HCT116 (cell line): ENCODE data around the gene MTOR. TPM values are rescaled to one million over a fixed set of nuclear protein-coding genes. Genes with fewer than 3 reads are reported as not detected.

Experiments
- CBX3 ChIP-seq: IDR thresholded peaks from 2 replicates; pipeline ENCODE4 v1.6.1; 2012; ENCODE audit warnings: low read depth
- EGR1 ChIP-seq: IDR thresholded peaks from 2 replicates; pipeline ENCODE4 v1.6.1; 2012; ENCODE audit warnings: low read depth
- REST ChIP-seq: IDR thresholded peaks from 2 replicates; pipeline ENCODE4 v1.6.1; 2012; ENCODE audit warnings: low read depth
- YY1 ChIP-seq: IDR thresholded peaks from 2 replicates; pipeline ENCODE4 v1.6.1; 2011; ENCODE audit warnings: low read length, low read depth, moderate library complexity, mild to moderate bottlenecking; ENCODE audit not compliant: insufficient replicate concordance; ENCODE audit errors: extremely low read depth
- total RNA-seq: library from RNA; stranded (reverse); gene quantifications from one replicate; pipeline ENCODE4 v1.2.1, GENCODE V29; 2021; ENCODE audit not compliant: unreplicated experiment
- TF ChIP-seq, protein P1 (sequence below): IDR thresholded peaks from 2 replicates; pipeline ENCODE4 v1.6.1; 2011; ENCODE audit warnings: mild to moderate bottlenecking, low read length, moderate library complexity; ENCODE audit not compliant: insufficient replicate concordance; ENCODE audit errors: extremely low read depth
- TF ChIP-seq, protein P2 (sequence below), 3 experiments: fragments of 200-600 bp in 1 of 3; sonication (generic) in 1 of 3; IDR thresholded peaks in 2 of 3; conservative IDR thresholded peaks in 1 of 3; 2 replicates each; pipeline ENCODE4 v1.5.1; 2012 to 2017; ENCODE audit warnings: low read depth in 2 of 3, low read length in 2 of 3, antibody characterized with exemption in 1 of 3, borderline replicate concordance in 1 of 3, control low read depth in 1 of 3, mild to moderate bottlenecking in 1 of 3, mixed read lengths in 1 of 3, mixed run types in 1 of 3, moderate library complexity in 1 of 3; ENCODE audit not compliant: insufficient read depth in 1 of 3

Gene MTOR
- total RNA-seq, 1 experiment from 2014 or later, result 42.2 TPM

DNA sequence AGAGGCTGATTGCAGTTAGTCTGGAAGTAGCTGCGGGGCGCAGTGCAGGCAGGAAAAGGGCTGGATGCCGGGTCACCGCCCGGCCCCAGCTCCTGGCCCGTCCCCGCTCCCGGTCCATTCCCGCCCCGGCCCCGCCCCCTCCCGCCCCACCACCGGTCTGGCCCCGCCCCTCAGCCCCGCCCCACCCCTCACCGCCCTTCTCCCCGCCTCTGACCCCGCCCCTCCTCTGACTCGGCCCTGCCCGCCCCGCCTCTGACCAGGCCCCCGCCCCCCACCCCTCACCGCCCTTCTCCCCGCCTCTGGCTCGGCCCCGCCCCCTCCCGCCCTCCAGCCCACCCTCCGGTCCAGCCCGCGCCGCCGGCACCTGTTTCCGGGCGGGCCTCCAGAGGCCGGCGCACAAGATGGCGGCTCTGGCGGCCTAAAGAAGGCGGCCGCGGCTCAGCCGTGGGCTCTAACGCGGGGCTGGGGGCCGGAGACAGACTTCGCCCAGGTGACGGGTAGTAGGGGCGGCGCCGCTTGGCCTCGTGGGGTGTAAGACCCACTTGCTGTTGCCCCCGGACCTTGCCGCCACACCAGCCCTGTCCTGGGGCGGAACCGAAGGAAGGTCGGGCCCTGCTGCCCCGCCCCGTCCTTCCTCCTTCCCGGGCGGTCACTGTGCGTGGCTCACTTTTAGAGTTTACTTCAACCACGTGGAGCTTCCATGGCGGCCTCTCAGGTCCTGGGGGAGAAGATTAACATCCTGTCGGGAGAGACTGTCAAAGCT is 10.7 kb upstream of the MTOR start, which contains the start of gene UBIAD1 (continued):
- TF ChIP-seq, protein P1, sequence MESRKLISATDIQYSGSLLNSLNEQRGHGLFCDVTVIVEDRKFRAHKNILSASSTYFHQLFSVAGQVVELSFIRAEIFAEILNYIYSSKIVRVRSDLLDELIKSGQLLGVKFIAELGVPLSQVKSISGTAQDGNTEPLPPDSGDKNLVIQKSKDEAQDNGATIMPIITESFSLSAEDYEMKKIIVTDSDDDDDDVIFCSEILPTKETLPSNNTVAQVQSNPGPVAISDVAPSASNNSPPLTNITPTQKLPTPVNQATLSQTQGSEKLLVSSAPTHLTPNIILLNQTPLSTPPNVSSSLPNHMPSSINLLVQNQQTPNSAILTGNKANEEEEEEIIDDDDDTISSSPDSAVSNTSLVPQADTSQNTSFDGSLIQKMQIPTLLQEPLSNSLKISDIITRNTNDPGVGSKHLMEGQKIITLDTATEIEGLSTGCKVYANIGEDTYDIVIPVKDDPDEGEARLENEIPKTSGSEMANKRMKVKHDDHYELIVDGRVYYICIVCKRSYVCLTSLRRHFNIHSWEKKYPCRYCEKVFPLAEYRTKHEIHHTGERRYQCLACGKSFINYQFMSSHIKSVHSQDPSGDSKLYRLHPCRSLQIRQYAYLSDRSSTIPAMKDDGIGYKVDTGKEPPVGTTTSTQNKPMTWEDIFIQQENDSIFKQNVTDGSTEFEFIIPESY, result no peak
- TF ChIP-seq YY1 (peak; percentile 98), CBX3 (peak; percentile 19; the same call in 1 of the 2 replicates), REST (no peak), EGR1 (no peak; the same call in 1 of the 2 replicates)
- TF ChIP-seq, protein P2, sequence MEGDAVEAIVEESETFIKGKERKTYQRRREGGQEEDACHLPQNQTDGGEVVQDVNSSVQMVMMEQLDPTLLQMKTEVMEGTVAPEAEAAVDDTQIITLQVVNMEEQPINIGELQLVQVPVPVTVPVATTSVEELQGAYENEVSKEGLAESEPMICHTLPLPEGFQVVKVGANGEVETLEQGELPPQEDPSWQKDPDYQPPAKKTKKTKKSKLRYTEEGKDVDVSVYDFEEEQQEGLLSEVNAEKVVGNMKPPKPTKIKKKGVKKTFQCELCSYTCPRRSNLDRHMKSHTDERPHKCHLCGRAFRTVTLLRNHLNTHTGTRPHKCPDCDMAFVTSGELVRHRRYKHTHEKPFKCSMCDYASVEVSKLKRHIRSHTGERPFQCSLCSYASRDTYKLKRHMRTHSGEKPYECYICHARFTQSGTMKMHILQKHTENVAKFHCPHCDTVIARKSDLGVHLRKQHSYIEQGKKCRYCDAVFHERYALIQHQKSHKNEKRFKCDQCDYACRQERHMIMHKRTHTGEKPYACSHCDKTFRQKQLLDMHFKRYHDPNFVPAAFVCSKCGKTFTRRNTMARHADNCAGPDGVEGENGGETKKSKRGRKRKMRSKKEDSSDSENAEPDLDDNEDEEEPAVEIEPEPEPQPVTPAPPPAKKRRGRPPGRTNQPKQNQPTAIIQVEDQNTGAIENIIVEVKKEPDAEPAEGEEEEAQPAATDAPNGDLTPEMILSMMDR (IDR thresholded peaks at IDR 0.05 in 2 of 3, conservative IDR thresholded peaks at IDR 0.05 in 1 of 3; ENCODE audit: borderline replicate concordance in 1 of 3, insufficient read depth in 1 of 3, low read depth in 2 of 3, low read length in 2 of 3), result no peak; a peak in 1 of 6 replicates
